PC-9 (cell line): Measurements from ENCODE around the gene NUP155.

Source experiments
- EZH2 ChIP-seq: fragments of 200-600 bp; sonication (generic); IDR thresholded peaks from 2 replicates; pipeline ENCODE4 v1.8.0; 2017; ENCODE audit warnings: antibody characterized with exemption, low read depth
- TF ChIP-seq, protein P1 (sequence below): fragments of 200-600 bp; sonication (generic); conservative IDR thresholded peaks from 2 replicates; pipeline ENCODE4 v1.6.1; 2017; ENCODE audit warnings: mixed run types, antibody characterized with exemption, mild to moderate bottlenecking, moderate library complexity

DNA sequence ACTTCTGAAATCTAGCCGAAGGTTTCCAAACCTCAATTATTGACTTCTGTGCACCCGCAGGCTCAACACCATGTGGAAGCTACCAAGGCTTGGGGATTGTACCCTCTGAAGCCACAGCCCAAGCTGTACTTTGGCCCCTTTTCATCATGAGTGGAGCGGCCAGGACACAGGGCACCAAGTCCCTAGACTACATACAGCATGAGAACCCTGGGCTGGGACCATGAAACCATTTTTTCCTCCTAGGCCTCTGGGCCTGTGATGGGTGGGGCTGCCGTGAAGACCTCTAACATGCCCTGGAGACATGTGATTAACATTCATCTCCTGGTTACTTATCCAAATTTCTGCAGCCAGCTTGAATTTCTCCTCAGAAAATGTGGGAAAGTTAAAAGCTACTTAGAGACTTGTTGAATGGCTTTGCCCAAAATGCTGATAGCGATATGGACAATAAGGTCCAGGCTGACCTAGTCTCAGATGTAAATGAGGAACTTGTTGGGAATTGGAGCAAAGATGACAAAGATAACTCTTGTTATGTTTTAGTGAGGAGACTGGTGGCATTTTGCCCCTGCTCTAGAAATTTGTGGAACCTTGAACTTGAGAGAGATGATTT lies 87.6 kb downstream of the NUP155 start:
- TF ChIP-seq, protein P1, sequence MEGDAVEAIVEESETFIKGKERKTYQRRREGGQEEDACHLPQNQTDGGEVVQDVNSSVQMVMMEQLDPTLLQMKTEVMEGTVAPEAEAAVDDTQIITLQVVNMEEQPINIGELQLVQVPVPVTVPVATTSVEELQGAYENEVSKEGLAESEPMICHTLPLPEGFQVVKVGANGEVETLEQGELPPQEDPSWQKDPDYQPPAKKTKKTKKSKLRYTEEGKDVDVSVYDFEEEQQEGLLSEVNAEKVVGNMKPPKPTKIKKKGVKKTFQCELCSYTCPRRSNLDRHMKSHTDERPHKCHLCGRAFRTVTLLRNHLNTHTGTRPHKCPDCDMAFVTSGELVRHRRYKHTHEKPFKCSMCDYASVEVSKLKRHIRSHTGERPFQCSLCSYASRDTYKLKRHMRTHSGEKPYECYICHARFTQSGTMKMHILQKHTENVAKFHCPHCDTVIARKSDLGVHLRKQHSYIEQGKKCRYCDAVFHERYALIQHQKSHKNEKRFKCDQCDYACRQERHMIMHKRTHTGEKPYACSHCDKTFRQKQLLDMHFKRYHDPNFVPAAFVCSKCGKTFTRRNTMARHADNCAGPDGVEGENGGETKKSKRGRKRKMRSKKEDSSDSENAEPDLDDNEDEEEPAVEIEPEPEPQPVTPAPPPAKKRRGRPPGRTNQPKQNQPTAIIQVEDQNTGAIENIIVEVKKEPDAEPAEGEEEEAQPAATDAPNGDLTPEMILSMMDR: no peak
- TF ChIP-seq EZH2: no peak
